Chondrocyte (in vitro differentiated cells): Measurements from ENCODE around the gene CACNA1C. TPM values are rescaled to one million over a fixed set of nuclear protein-coding genes. Genes with fewer than 3 reads are reported as not detected.
A peak's percentile ranks its signal among the peaks of the same experiment; 100 is the strongest.

ENCODE experiments used
- DNase-seq: peaks from one replicate; pipeline ENCODE4 v3.0.0; 2021; ENCODE audit warnings: mixed read lengths, low spot score
- H3K27ac Mint-ChIP-seq: one replicate; pipeline ENCODE4 v1.8.0; 2021; ENCODE audit warnings: mild to moderate bottlenecking, moderate library complexity, mixed read lengths; ENCODE audit not compliant: unreplicated experiment
- H3K27me3 Mint-ChIP-seq: 2 replicates; pipeline ENCODE4 v1.8.0; 2021; ENCODE audit warnings: low read depth, mixed read lengths
- H3K36me3 Mint-ChIP-seq: 2 replicates; pipeline ENCODE4 v1.8.0; 2021; ENCODE audit warnings: low read depth, mixed read lengths
- H3K4me1 Mint-ChIP-seq: 2 replicates; pipeline ENCODE4 v1.8.0; 2021; ENCODE audit warnings: low read depth, mild to moderate bottlenecking, mixed read lengths
- H3K4me3 Mint-ChIP-seq: one replicate; pipeline ENCODE4 v1.8.0; 2021; ENCODE audit warnings: mild to moderate bottlenecking, moderate library complexity, mixed read lengths; ENCODE audit not compliant: unreplicated experiment
- H3K9me3 Mint-ChIP-seq: 2 replicates; pipeline ENCODE4 v1.8.0; 2021; ENCODE audit warnings: low read depth, mixed read lengths
- total RNA-seq: library from RNA; stranded (reverse); gene quantifications from 3 replicates; pipeline ENCODE4 v1.2.1, GENCODE V29; 2021
- TF ChIP-seq, protein P1 (sequence below): fragments of 200-600 bp; sonication (generic); IDR thresholded peaks from 2 replicates; pipeline ENCODE4 v1.5.0; 2021; ENCODE audit warnings: antibody characterized with exemption, mild to moderate bottlenecking, moderate library complexity

CACNA1C gene
- total RNA-seq, 1 donor from 2014 or later: 27.0 TPM

- DNase-seq: no peak
- Mint-ChIP-seq H3K4me1 (peaks cover 9% of the 10 kb centered on the region), H3K27me3 (peaks cover 35% of the 10 kb centered on the region), H3K9me3 (peaks cover 9% of the 10 kb centered on the region), H3K36me3 (no peaks in the 10 kb centered on the region), H3K27ac (no peak overlapping the region), H3K4me3 (no peak overlapping the region)
- TF ChIP-seq, protein P1, sequence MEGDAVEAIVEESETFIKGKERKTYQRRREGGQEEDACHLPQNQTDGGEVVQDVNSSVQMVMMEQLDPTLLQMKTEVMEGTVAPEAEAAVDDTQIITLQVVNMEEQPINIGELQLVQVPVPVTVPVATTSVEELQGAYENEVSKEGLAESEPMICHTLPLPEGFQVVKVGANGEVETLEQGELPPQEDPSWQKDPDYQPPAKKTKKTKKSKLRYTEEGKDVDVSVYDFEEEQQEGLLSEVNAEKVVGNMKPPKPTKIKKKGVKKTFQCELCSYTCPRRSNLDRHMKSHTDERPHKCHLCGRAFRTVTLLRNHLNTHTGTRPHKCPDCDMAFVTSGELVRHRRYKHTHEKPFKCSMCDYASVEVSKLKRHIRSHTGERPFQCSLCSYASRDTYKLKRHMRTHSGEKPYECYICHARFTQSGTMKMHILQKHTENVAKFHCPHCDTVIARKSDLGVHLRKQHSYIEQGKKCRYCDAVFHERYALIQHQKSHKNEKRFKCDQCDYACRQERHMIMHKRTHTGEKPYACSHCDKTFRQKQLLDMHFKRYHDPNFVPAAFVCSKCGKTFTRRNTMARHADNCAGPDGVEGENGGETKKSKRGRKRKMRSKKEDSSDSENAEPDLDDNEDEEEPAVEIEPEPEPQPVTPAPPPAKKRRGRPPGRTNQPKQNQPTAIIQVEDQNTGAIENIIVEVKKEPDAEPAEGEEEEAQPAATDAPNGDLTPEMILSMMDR: no peak
Measured at GRCh38 chr12:2743478-2743877, 690.7 kb downstream of the CACNA1C start.

GRCh38 chr12:2745655-2746054 lies 692.9 kb downstream of the CACNA1C start:
- Mint-ChIP-seq H3K4me3 (no peak overlapping the region), H3K27me3 (peaks cover 42% of the 10 kb centered on the region), H3K4me1 (peaks cover 9% of the 10 kb centered on the region), H3K9me3 (peaks cover 9% of the 10 kb centered on the region), H3K27ac (peak overlapping the region; percentile 17), H3K36me3 (no peaks in the 10 kb centered on the region)
- no peak for DNase-seq
- TF ChIP-seq, protein P1: no peak

Other genes with a start within 250 kb of the CACNA1C start
- gene LRTM2, start 232.4 kb upstream of the CACNA1C start, total RNA-seq: not detected in 3 replicates
- 0.30 to 0.92 TPM in 2 of 3 replicates, not detected in the other for gene CACNA2D4, start 134.3 kb upstream of the CACNA1C start, total RNA-seq
- gene DCP1B, start 48.5 kb upstream of the CACNA1C start, total RNA-seq: 12.2 to 15.9 TPM (median 12.7 TPM) in 3 replicates